Coronary artery (tissue), 2 donors: ENCODE data around the gene PIK3CD.
"Not testable (repeated sequence)": the region's sequence is repeated elsewhere in the genome, so short reads cannot be mapped to it uniquely, and the experiment has no call there.

Source experiments
- DNase-seq: peaks from one replicate; pipeline ENCODE4 v3.0.0-alpha.2; 2017; ENCODE audit warnings: low spot score
- H3K27ac ChIP-seq, 2 donors: fragments of 200-600 bp; sonication (generic); one replicate each; pipeline ENCODE4 v1.5.1; 2016 to 2019
- H3K4me3 ChIP-seq: fragments of 200-600 bp; sonication (generic); 2 replicates; pipeline ENCODE4 v1.5.1; 2016; ENCODE audit warnings: mild to moderate bottlenecking, moderate library complexity
- TF ChIP-seq, protein P1 (sequence below): fragments of 200-600 bp; sonication (generic); IDR thresholded peaks from one replicate; pipeline ENCODE4 v1.5.1; 2019; ENCODE audit warnings: antibody characterized with exemption

PIK3CD gene

DNA sequence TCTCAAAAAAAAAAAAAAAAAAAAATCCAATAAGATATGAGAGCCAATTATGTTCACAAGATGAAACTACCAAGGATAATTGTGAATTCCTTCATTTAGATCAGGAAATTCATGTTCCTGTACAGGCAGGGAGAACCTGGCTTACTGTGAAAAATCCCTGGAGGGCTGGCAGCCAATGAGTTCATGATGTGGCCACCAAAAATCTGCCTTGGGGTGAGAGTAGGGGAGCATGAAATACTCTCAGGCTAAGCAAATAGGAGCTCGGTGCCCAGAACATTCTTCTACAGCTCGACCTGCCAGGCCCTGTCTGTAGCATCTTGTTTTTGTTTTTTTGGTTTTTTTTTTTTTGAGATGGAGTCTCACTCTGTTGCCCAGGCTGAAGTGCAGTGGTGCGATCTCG is 50.1 kb downstream of the PIK3CD start:
- no peak for DNase-seq
- Histone ChIP-seq H3K4me3 (no peak overlapping the region), H3K27ac (no peak overlapping the region)
- TF ChIP-seq, protein P1, sequence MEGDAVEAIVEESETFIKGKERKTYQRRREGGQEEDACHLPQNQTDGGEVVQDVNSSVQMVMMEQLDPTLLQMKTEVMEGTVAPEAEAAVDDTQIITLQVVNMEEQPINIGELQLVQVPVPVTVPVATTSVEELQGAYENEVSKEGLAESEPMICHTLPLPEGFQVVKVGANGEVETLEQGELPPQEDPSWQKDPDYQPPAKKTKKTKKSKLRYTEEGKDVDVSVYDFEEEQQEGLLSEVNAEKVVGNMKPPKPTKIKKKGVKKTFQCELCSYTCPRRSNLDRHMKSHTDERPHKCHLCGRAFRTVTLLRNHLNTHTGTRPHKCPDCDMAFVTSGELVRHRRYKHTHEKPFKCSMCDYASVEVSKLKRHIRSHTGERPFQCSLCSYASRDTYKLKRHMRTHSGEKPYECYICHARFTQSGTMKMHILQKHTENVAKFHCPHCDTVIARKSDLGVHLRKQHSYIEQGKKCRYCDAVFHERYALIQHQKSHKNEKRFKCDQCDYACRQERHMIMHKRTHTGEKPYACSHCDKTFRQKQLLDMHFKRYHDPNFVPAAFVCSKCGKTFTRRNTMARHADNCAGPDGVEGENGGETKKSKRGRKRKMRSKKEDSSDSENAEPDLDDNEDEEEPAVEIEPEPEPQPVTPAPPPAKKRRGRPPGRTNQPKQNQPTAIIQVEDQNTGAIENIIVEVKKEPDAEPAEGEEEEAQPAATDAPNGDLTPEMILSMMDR: no peak

GRCh38 chr1:9703165-9703509 is 51.6 kb downstream of the PIK3CD start:
- DNase-seq: no peak
- TF ChIP-seq, protein P1: no peak
- Histone ChIP-seq H3K4me3 (no peak overlapping the region), H3K27ac (no peak overlapping the region)

GRCh38 chr1:9703681-9704080 is 52.1 kb downstream of the PIK3CD start:
- H3K4me3 ChIP-seq: no peak overlapping the region
- DNase-seq: no peak
- TF ChIP-seq, protein P1: no peak
- no peak overlapping the region for H3K27ac ChIP-seq

DNA sequence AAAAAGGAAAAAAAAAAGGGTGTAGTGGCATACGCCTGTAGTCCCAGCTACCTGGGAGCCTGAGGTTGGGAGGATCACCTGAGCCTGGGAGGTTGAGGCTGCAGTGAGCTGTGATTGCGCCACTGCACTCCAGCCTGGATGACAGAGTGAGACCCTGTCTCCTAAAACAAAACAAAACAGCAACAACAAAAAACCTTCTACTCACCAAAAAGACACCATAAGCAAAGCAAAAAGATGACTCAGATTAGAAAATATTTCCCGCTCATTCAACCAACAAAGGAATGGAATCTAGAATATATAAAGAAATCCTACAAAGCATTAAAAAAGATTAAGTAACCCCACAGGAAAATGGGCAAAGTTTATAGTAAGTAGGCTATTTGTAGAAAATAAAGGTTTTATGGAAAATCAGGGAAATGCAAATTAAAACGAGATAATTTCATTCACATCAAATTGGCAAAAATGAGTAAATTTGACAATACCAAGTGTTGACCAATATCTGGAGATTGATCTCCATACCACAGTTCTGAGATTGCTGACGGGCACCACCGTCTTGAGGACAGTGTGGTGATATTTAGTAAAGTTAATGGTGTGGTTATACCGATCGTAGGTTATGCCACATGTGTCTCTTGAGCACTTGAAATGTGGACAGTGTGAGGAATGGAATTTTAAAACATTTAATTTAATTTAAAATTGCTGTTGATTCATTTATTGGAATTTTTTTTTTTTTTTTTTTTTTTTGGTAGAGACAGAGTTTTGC is 54.0 kb downstream of the PIK3CD start:
- no peak overlapping the region for H3K4me3 ChIP-seq
- H3K27ac ChIP-seq: no peak overlapping the region
- TF ChIP-seq, protein P1: no peak
- no peak for DNase-seq

- Histone ChIP-seq H3K4me3 (no peak overlapping the region), H3K27ac (no peak overlapping the region)
- TF ChIP-seq, protein P1: no peak
- DNase-seq: no peak
These were observed 54.6 kb downstream of the PIK3CD start for GRCh38 chr1:9706178-9706577.

DNA sequence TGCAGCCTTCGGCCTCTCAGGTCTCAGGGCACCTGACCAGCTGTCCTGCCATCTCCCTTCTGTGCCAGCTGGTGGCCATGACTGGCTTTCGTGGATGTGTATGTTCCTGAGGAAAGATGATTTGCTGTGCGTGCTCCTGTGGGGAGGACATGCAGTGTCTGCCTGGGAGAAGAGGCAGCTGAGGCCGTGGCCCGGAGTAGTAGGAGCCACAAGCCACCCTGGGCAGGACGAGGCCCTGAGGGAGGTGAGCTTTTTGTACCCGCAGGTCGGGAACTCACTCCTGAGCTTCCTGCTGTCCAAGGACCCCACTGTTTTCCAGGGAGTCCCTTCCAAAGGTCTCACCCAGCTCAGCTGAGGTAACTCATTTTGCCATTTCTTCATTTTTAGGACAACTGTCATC is 58.5 kb downstream of the PIK3CD start:
- no peak for DNase-seq
- Histone ChIP-seq H3K27ac (no peak overlapping the region), H3K4me3 (no peak overlapping the region)
- TF ChIP-seq, protein P1: no peak

- H3K27ac ChIP-seq: no peak overlapping the region
- no peak for DNase-seq
- TF ChIP-seq, protein P1: no peak
- no peak overlapping the region for H3K4me3 ChIP-seq
These were observed 60.0 kb downstream of the PIK3CD start for GRCh38 chr1:9711466-9712020.

- H3K27ac ChIP-seq, DNase-seq, H3K4me3 ChIP-seq: not testable (repeated sequence)
These were observed 61.2 kb downstream of the PIK3CD start for GRCh38 chr1:9712767-9713166.
